Activated CD8-positive, alpha-beta memory T cell treated with anti-CD3 and anti-CD28 coated beads, Interleukin-2, amount 10 ng/mL, durations not matched to agents 7 days and 5 days (primary cell): Measurements from ENCODE around the gene KNL1. TPM values are rescaled to one million over a fixed set of nuclear protein-coding genes. Genes with fewer than 3 reads are reported as not detected.
"Not testable (repeated sequence)": the region's sequence is repeated elsewhere in the genome, so short reads cannot be mapped to it uniquely, and the experiment has no call there.

Source experiments
- ATAC-seq: fragments of 150-1000 bp; cut with Tn5 transposase; one replicate; pipeline ENCODE4 v1.10.0; 2021; ENCODE audit warnings: moderate library complexity
- CTCF ChIA-PET: fragments of 350-600 bp; sonication (Branson Sonifier 250); formaldehyde crosslinking; loops from one replicate; lab custom pipeline; 2021; ENCODE audit warnings: antibody characterized with exemption; lab: Charles Lee
- DNase-seq: peaks from one replicate; pipeline ENCODE4 v3.0.0-alpha.2; 2020
- H3K27ac Mint-ChIP-seq: one replicate; pipeline ENCODE4 v1.8.0; 2021; ENCODE audit warnings: mild to moderate bottlenecking, mixed read lengths
- H3K27me3 Mint-ChIP-seq: one replicate; pipeline ENCODE4 v1.8.0; 2021; ENCODE audit warnings: mixed read lengths
- H3K36me3 Mint-ChIP-seq: one replicate; pipeline ENCODE4 v1.8.0; 2021; ENCODE audit warnings: mild to moderate bottlenecking, mixed read lengths
- H3K4me1 Mint-ChIP-seq: one replicate; pipeline ENCODE4 v1.8.0; 2021; ENCODE audit warnings: mixed read lengths
- H3K4me3 Mint-ChIP-seq: one replicate; pipeline ENCODE4 v1.8.0; 2021; ENCODE audit warnings: mild to moderate bottlenecking, moderate library complexity, mixed read lengths
- H3K9me3 Mint-ChIP-seq: one replicate; pipeline ENCODE4 v1.8.0; 2022; ENCODE audit warnings: low read depth, mixed read lengths
- total RNA-seq, 2 experiments: library from RNA; stranded (reverse); gene quantifications; one replicate each; pipeline ENCODE4 v1.2.3, GENCODE V29; 2021

Gene KNL1
- total RNA-seq, 2 experiments from 2014 or later = 52.1 to 75.0 TPM

GRCh38 chr15:40565333-40566238 lies 28.5 kb upstream of the KNL1 start:
- Mint-ChIP-seq H3K36me3 (peaks cover 12% of the 10 kb centered on the region), H3K27me3 (no peaks in the 10 kb centered on the region), H3K9me3 (no peaks in the 10 kb centered on the region), H3K4me1 (peaks cover 55% of the 10 kb centered on the region), H3K27ac (peak overlapping the region; percentile 94), H3K4me3 (peak overlapping the region; percentile 91)
- no peak for DNase-seq
- ATAC-seq = no peak
- CTCF ChIA-PET = interaction anchor here (0.7 to 4.0 kb wide), 9 partner anchors 11 to 328 kb away, joined by 3 to 27 read pairs (median 3); partner anchors contain the start of genes BAHD1 and VPS18

GRCh38 chr15:40567111-40567510 lies 26.9 kb upstream of the KNL1 start:
- CTCF ChIA-PET = interaction anchor here (0.8 to 4.0 kb wide), 8 partner anchors 23 to 664 kb away, joined by 3 to 27 read pairs (median 4); partner anchors contain the start of gene CHP1
- ATAC-seq (no peak), DNase-seq (no peak)
- Mint-ChIP-seq H3K9me3 (no peaks in the 10 kb centered on the region), H3K4me1 (peaks cover 58% of the 10 kb centered on the region), H3K27me3 (no peaks in the 10 kb centered on the region), H3K27ac (no peak overlapping the region), H3K36me3 (peaks cover 8% of the 10 kb centered on the region), H3K4me3 (no peak overlapping the region)

GRCh38 chr15:40569129-40569953 lies 24.7 kb upstream of the KNL1 start, which contains the start of gene RPUSD2:
Gene RPUSD2, plus strand, starts transcription at chr15:40569299. Its CDS starts 39 bp downstream, at chr15:40569338.
- Mint-ChIP-seq H3K27me3 (no peaks in the 10 kb centered on the region), H3K4me3 (peak within 1 kb of the TSS; percentile 99), H3K4me1 (peaks cover 46% of the 10 kb centered on the region), H3K27ac (peak within 1 kb of the TSS; percentile 99), H3K9me3 (no peaks in the 10 kb centered on the region), H3K36me3 (peaks cover 15% of the 10 kb centered on the region)
- CTCF ChIA-PET = interaction anchor here (0.6 to 1.7 kb wide), 13 partner anchors 20 to 325 kb away, joined by 3 to 12 read pairs (median 4); partner anchors contain the start of genes BAHD1, RAD51 and VPS18
- ATAC-seq (peak; percentile 70), DNase-seq (peak; percentile 97)

GRCh38 chr15:40575113-40575512 lies 18.9 kb upstream of the KNL1 start:
- H3K9me3 Mint-ChIP-seq = no peaks in the 10 kb centered on the region
- no peaks in the 10 kb centered on the region for H3K27me3 Mint-ChIP-seq
- no peak overlapping the region for H3K27ac Mint-ChIP-seq
- H3K4me1 Mint-ChIP-seq = peaks cover 18% of the 10 kb centered on the region
- no peak for ATAC-seq
- DNase-seq = no peak
- CTCF ChIA-PET = interaction anchor here (1.6 kb wide), 1 partner anchor 14 kb away, joined by 8 read pairs; no protein-coding TSS in a partner anchor
- H3K36me3 Mint-ChIP-seq = peaks cover 29% of the 10 kb centered on the region
- no peak overlapping the region for H3K4me3 Mint-ChIP-seq

- not testable (repeated sequence) for DNase-seq, H3K9me3 Mint-ChIP-seq, H3K27me3 Mint-ChIP-seq, H3K4me1 Mint-ChIP-seq, H3K4me3 Mint-ChIP-seq, H3K27ac Mint-ChIP-seq, ATAC-seq
- CTCF ChIA-PET = interaction anchor here (1.3 kb wide), 1 partner anchor 13 kb away, joined by 4 read pairs; no protein-coding TSS in a partner anchor
- H3K36me3 Mint-ChIP-seq = peaks cover 23% of the 10 kb centered on the region
Measured at GRCh38 chr15:40576914-40577313, 17.1 kb upstream of the KNL1 start.

GRCh38 chr15:40578892-40579291 lies 15.2 kb upstream of the KNL1 start:
- Mint-ChIP-seq H3K4me1 (peaks cover 7% of the 10 kb centered on the region), H3K27ac (no peak overlapping the region), H3K4me3 (no peak overlapping the region), H3K27me3 (no peaks in the 10 kb centered on the region), H3K36me3 (peaks cover 14% of the 10 kb centered on the region), H3K9me3 (no peaks in the 10 kb centered on the region)
- CTCF ChIA-PET = interaction anchor here (0.8 kb wide), 1 partner anchor 11 kb away, joined by 5 read pairs; no protein-coding TSS in a partner anchor
- DNase-seq (no peak), ATAC-seq (no peak)

- CTCF ChIA-PET = interaction anchor here (1.6 kb wide), 1 partner anchor 8 kb away, joined by 7 read pairs; no protein-coding TSS in a partner anchor
- not testable (repeated sequence) for H3K36me3 Mint-ChIP-seq
Measured at GRCh38 chr15:40581796-40582195, 12.3 kb upstream of the KNL1 start.

GRCh38 chr15:40582726-40583246 lies 11.3 kb upstream of the KNL1 start:
- Mint-ChIP-seq H3K27ac (peak overlapping the region; percentile 27), H3K4me3 (peak overlapping the region; percentile 42), H3K4me1 (peaks cover 5% of the 10 kb centered on the region), H3K36me3 (peaks cover 2% of the 10 kb centered on the region), H3K9me3 (no peaks in the 10 kb centered on the region), H3K27me3 (no peaks in the 10 kb centered on the region)
- ATAC-seq = peak; percentile 84
- DNase-seq = peak; percentile 58
- CTCF ChIA-PET = no interaction called here

More at GRCh38 chr15:40581796-40582195, 12.3 kb upstream of the KNL1 start:
- not testable (repeated sequence) for H3K27me3 Mint-ChIP-seq, H3K4me3 Mint-ChIP-seq, DNase-seq, H3K27ac Mint-ChIP-seq, H3K4me1 Mint-ChIP-seq, H3K9me3 Mint-ChIP-seq, ATAC-seq

- no peak for DNase-seq
- Mint-ChIP-seq H3K9me3 (no peaks in the 10 kb centered on the region), H3K4me3 (no peak overlapping the region), H3K36me3 (no peaks in the 10 kb centered on the region), H3K27me3 (peaks cover 3% of the 10 kb centered on the region), H3K4me1 (peaks cover 5% of the 10 kb centered on the region), H3K27ac (no peak overlapping the region)
- CTCF ChIA-PET = interaction anchor here (1.3 kb wide), 1 partner anchor 9 kb away, joined by 3 read pairs; no protein-coding TSS in a partner anchor
- no peak for ATAC-seq
Measured at GRCh38 chr15:40584191-40584590, 9.9 kb upstream of the KNL1 start.

- ATAC-seq (no peak), DNase-seq (no peak)
- peaks cover 7% of the 10 kb centered on the region for H3K36me3 Mint-ChIP-seq
- peaks cover 3% of the 10 kb centered on the region for H3K27me3 Mint-ChIP-seq
- H3K4me3 Mint-ChIP-seq = peak overlapping the region; percentile 72
- H3K9me3 Mint-ChIP-seq = no peaks in the 10 kb centered on the region
- peak overlapping the region; percentile 61 for H3K27ac Mint-ChIP-seq
- CTCF ChIA-PET = interaction anchor here (0.7 to 2.7 kb wide), 7 partner anchors 8 to 301 kb away, joined by 4 to 27 read pairs (median 5); partner anchors contain the start of gene CCDC32
- peaks cover 32% of the 10 kb centered on the region for H3K4me1 Mint-ChIP-seq
Measured at GRCh38 chr15:40590667-40591050, 3.4 kb upstream of the KNL1 start.

GRCh38 chr15:40591389-40591788 lies 2.7 kb upstream of the KNL1 start:
- Mint-ChIP-seq H3K27me3 (peaks cover 3% of the 10 kb centered on the region), H3K9me3 (no peaks in the 10 kb centered on the region), H3K4me1 (peaks cover 35% of the 10 kb centered on the region), H3K36me3 (peaks cover 9% of the 10 kb centered on the region), H3K27ac (no peak overlapping the region), H3K4me3 (no peak overlapping the region)
- CTCF ChIA-PET = interaction anchor here (0.7 to 2.6 kb wide), 3 partner anchors 25 to 303 kb away, joined by 3 to 27 read pairs (median 4); partner anchors contain the start of genes CCDC32 and VPS18
- DNase-seq (no peak), ATAC-seq (no peak)

- Mint-ChIP-seq H3K9me3 (no peaks in the 10 kb centered on the region), H3K27ac (peak overlapping the region; percentile 99), H3K36me3 (peaks cover 15% of the 10 kb centered on the region), H3K4me3 (peak overlapping the region; percentile 93), H3K4me1 (peaks cover 45% of the 10 kb centered on the region), H3K27me3 (peaks cover 3% of the 10 kb centered on the region)
- CTCF ChIA-PET = interaction anchor here (0.8 to 1.7 kb wide), 4 partner anchors 9 to 28 kb away, joined by 3 to 4 read pairs (median 3); partner anchors contain the start of gene CCDC32
- no peak for DNase-seq
- ATAC-seq = no peak
Measured at GRCh38 chr15:40593165-40593564, 884 bp upstream of the KNL1 start.
